ENCODE data around the gene GARIN5B.

GARIN5B gene

GRCh38 chr19:55352549-55353145 lies 10.4 kb downstream of the GARIN5B start:
- H3K4me3 ChIP-seq (ENCODE audit: low read depth, low read length), result no peak overlapping the region; the same call in 1 of the 2 replicates
- H3K9me3 ChIP-seq (ENCODE audit: control insufficient read depth, insufficient read depth, low read depth, low read length), result no peaks in the 10 kb centered on the region
- peaks cover 40% of the 10 kb centered on the region for H3K4me1 ChIP-seq (ENCODE audit: control insufficient read depth, insufficient read depth, low read length)
- H3K36me3 ChIP-seq (ENCODE audit: control insufficient read depth, insufficient read depth, low read length), result no peaks in the 10 kb centered on the region
- peaks cover 70% of the 10 kb centered on the region for H3K27me3 ChIP-seq (ENCODE audit: control insufficient read depth, insufficient read depth, low read length)
- no peak overlapping the region for H3K9ac ChIP-seq (ENCODE audit: low read length)
- H3K27ac ChIP-seq (ENCODE audit: low read depth, low read length), result no peak overlapping the region

- H3K4me1 ChIP-seq (ENCODE audit: control insufficient read depth, insufficient read depth, low read length), result peaks cover 41% of the 10 kb centered on the region
- H3K27me3 ChIP-seq (ENCODE audit: control insufficient read depth, insufficient read depth, low read length), result peaks cover 64% of the 10 kb centered on the region
- no peak overlapping the region for H3K27ac ChIP-seq (ENCODE audit: low read depth, low read length)
Observed at GRCh38 chr19:55352040-55352439, 11.0 kb downstream of the GARIN5B start.

GRCh38 chr19:55350620-55351315 lies 12.3 kb downstream of the GARIN5B start:
- Histone ChIP-seq H3K27me3 (ENCODE audit: control insufficient read depth, insufficient read depth, low read length) (peaks cover 52% of the 10 kb centered on the region), H3K9me3 (ENCODE audit: control insufficient read depth, insufficient read depth, low read depth, low read length) (no peaks in the 10 kb centered on the region), H3K4me3 (ENCODE audit: low read depth, low read length) (no peak overlapping the region), H3K27ac (ENCODE audit: low read depth, low read length) (no peak overlapping the region), H3K36me3 (ENCODE audit: control insufficient read depth, insufficient read depth, low read length) (peaks cover 13% of the 10 kb centered on the region; the same call in 1 of the 2 replicates), H3K9ac (ENCODE audit: low read length) (no peak overlapping the region), H3K4me1 (ENCODE audit: control insufficient read depth, insufficient read depth, low read length) (peaks cover 48% of the 10 kb centered on the region)

More at GRCh38 chr19:55352040-55352439, 11.0 kb downstream of the GARIN5B start:
- Histone ChIP-seq H3K4me3 (ENCODE audit: low read depth, low read length) (no peak overlapping the region), H3K9me3 (ENCODE audit: control insufficient read depth, insufficient read depth, low read depth, low read length) (no peaks in the 10 kb centered on the region), H3K36me3 (ENCODE audit: control insufficient read depth, insufficient read depth, low read length) (peaks cover 3% of the 10 kb centered on the region; the same call in 1 of the 2 replicates), H3K9ac (ENCODE audit: low read length) (no peak overlapping the region)

GRCh38 chr19:55348317-55349034 lies 14.6 kb downstream of the GARIN5B start:
- peaks cover 31% of the 10 kb centered on the region for H3K27me3 ChIP-seq (ENCODE audit: control insufficient read depth, insufficient read depth, low read length)
- peak overlapping the region; percentile 19 for H3K4me3 ChIP-seq (ENCODE audit: low read depth, low read length)
- peaks cover 32% of the 10 kb centered on the region for H3K36me3 ChIP-seq (ENCODE audit: control insufficient read depth, insufficient read depth, low read length)
- peak overlapping the region; percentile 7 for H3K9ac ChIP-seq (ENCODE audit: low read length)
- H3K9me3 ChIP-seq (ENCODE audit: control insufficient read depth, insufficient read depth, low read depth, low read length), result no peaks in the 10 kb centered on the region
- H3K27ac ChIP-seq (ENCODE audit: low read depth, low read length), result peak overlapping the region; percentile 37
- peaks cover 51% of the 10 kb centered on the region for H3K4me1 ChIP-seq (ENCODE audit: control insufficient read depth, insufficient read depth, low read length)

GRCh38 chr19:55347442-55348009 lies 15.5 kb downstream of the GARIN5B start:
- Histone ChIP-seq H3K4me3 (ENCODE audit: low read depth, low read length) (no peak overlapping the region), H3K4me1 (ENCODE audit: control insufficient read depth, insufficient read depth, low read length) (peaks cover 44% of the 10 kb centered on the region), H3K36me3 (ENCODE audit: control insufficient read depth, insufficient read depth, low read length) (peaks cover 41% of the 10 kb centered on the region), H3K27me3 (ENCODE audit: control insufficient read depth, insufficient read depth, low read length) (peaks cover 21% of the 10 kb centered on the region), H3K9me3 (ENCODE audit: control insufficient read depth, insufficient read depth, low read depth, low read length) (no peaks in the 10 kb centered on the region), H3K9ac (ENCODE audit: low read length) (no peak overlapping the region), H3K27ac (ENCODE audit: low read depth, low read length) (no peak overlapping the region)

GRCh38 chr19:55346725-55347441 lies 16.2 kb downstream of the GARIN5B start:
- Histone ChIP-seq H3K9ac (ENCODE audit: low read length) (no peak overlapping the region), H3K27ac (ENCODE audit: low read depth, low read length) (no peak overlapping the region), H3K27me3 (ENCODE audit: control insufficient read depth, insufficient read depth, low read length) (peaks cover 15% of the 10 kb centered on the region), H3K4me3 (ENCODE audit: low read depth, low read length) (no peak overlapping the region), H3K4me1 (ENCODE audit: control insufficient read depth, insufficient read depth, low read length) (peaks cover 40% of the 10 kb centered on the region), H3K36me3 (ENCODE audit: control insufficient read depth, insufficient read depth, low read length) (peaks cover 46% of the 10 kb centered on the region), H3K9me3 (ENCODE audit: control insufficient read depth, insufficient read depth, low read depth, low read length) (no peaks in the 10 kb centered on the region)

- H3K4me1 ChIP-seq (ENCODE audit: control insufficient read depth, insufficient read depth, low read length), result peaks cover 46% of the 10 kb centered on the region
- H3K36me3 ChIP-seq (ENCODE audit: control insufficient read depth, insufficient read depth, low read length), result peaks cover 48% of the 10 kb centered on the region
- no peaks in the 10 kb centered on the region for H3K9me3 ChIP-seq (ENCODE audit: control insufficient read depth, insufficient read depth, low read depth, low read length)
- H3K27me3 ChIP-seq (ENCODE audit: control insufficient read depth, insufficient read depth, low read length), result peaks cover 7% of the 10 kb centered on the region
- H3K4me3 ChIP-seq (ENCODE audit: low read depth, low read length), result no peak overlapping the region
- no peak overlapping the region for H3K9ac ChIP-seq (ENCODE audit: low read length)
- no peak overlapping the region for H3K27ac ChIP-seq (ENCODE audit: low read depth, low read length)
Observed at GRCh38 chr19:55345818-55346724, 17.0 kb downstream of the GARIN5B start.

GRCh38 chr19:55345101-55345817 lies 17.8 kb downstream of the GARIN5B start:
- H3K4me1 ChIP-seq (ENCODE audit: control insufficient read depth, insufficient read depth, low read length), result peaks cover 44% of the 10 kb centered on the region
- H3K9me3 ChIP-seq (ENCODE audit: control insufficient read depth, insufficient read depth, low read depth, low read length), result no peaks in the 10 kb centered on the region
- no peaks in the 10 kb centered on the region for H3K27me3 ChIP-seq (ENCODE audit: control insufficient read depth, insufficient read depth, low read length)
- H3K36me3 ChIP-seq (ENCODE audit: control insufficient read depth, insufficient read depth, low read length), result peaks cover 48% of the 10 kb centered on the region
- H3K4me3 ChIP-seq (ENCODE audit: low read depth, low read length), result no peak overlapping the region
- peak overlapping the region; percentile 15 for H3K9ac ChIP-seq (ENCODE audit: low read length)
- no peak overlapping the region for H3K27ac ChIP-seq (ENCODE audit: low read depth, low read length)

GRCh38 chr19:55344444-55344843 lies 18.6 kb downstream of the GARIN5B start:
- H3K4me3 ChIP-seq (ENCODE audit: low read depth, low read length), result no peak overlapping the region
- no peak overlapping the region for H3K27ac ChIP-seq (ENCODE audit: low read depth, low read length)
- peaks cover 48% of the 10 kb centered on the region for H3K36me3 ChIP-seq (ENCODE audit: control insufficient read depth, insufficient read depth, low read length)

More at GRCh38 chr19:55344444-55344843, 18.6 kb downstream of the GARIN5B start:
- H3K9ac ChIP-seq (ENCODE audit: low read length), result no peak overlapping the region
- peaks cover 39% of the 10 kb centered on the region for H3K4me1 ChIP-seq (ENCODE audit: control insufficient read depth, insufficient read depth, low read length)
- H3K27me3 ChIP-seq (ENCODE audit: control insufficient read depth, insufficient read depth, low read length), result no peaks in the 10 kb centered on the region
- no peaks in the 10 kb centered on the region for H3K9me3 ChIP-seq (ENCODE audit: control insufficient read depth, insufficient read depth, low read depth, low read length)

Measured in HUES6 (cell line).